ENCODE data around the gene PAWR.

Gene PAWR, protein sequence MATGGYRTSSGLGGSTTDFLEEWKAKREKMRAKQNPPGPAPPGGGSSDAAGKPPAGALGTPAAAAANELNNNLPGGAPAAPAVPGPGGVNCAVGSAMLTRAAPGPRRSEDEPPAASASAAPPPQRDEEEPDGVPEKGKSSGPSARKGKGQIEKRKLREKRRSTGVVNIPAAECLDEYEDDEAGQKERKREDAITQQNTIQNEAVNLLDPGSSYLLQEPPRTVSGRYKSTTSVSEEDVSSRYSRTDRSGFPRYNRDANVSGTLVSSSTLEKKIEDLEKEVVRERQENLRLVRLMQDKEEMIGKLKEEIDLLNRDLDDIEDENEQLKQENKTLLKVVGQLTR

DNA sequence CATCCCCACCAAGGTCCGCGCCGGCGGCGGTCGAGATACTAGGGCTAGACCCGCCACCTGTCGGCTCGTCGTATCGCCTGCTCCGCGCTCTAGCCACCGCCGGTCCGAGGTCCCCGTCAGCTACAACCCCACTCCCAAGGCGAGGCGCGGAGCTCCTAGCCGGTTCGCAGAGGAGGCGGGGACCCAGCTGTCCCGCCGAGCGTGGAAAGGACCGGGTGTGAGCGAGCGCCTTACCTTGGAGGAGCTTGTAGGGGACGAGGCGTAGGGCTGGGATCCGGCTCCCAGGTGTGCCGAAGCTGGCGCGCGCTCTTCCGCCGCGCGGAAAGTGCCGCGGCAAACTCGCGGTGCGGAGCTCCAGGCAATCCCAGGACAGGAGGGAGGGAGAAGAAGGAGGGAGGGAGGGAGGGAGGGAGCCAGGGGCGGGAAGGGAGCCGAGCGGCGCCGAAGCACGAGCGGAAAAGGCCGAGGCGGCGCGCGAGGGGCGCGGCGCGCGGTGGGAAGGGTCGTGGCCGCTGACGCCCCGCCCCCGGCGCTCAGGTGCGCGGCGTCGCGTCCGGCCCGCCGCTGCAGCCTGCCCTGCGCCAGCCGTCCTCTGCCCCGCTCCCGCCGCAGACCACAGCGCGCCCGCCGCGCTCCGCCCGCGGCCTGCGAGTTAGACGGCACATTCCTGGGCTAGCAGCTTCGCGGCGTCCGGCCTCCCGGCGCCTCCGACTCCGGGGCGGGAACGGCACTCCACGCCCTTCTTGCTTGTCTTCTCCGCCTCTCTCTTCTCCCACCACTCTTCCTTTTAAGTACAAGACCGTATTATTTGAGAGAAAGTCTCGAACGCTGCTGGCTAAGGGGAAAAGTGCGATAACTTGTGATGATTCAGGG is at the start of gene PAWR:
TSS of gene PAWR (minus strand) at position 327 of the 873 bp plus-strand sequence. CDS start 720 bp downstream, outside the sequence.
- peak; percentile 41 for DNase-seq

DNA sequence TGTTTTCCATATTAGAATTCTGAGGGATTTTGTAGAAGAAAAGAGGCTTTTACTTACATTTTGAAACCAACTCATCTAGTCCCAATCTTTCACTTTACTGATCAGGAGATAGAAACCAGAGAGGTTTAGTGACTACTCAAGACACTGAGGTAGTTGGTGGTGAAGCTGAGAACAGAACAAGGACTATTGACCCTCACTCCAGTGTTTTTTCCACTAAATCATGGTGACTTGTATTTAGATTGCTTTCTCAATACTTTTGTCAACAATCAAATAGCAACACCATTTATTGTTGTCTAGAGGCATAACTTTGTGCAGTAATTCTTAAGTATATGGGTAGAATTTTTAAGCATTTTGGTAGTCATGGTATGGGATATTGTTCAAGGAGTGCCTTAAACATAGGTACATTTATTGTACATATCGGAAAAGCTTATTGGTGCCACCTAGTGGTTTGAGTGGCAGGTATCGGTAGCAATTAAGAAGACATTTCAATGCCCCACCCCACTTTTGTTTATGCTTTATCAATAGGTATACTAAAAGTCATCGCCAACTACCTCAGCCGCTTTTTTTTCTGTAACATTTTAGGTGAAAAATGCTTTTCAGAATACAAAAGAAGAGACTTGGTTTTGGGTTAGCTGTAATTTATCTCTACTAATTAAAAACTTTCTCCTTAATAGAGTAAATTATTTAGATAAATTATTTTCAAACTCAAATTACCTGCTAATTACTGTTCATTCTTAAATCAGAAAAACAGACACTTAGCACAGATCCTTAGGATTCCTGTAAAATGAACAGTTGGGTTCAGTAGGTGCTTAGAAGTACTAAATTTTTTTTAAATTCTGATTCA is 47.3 kb upstream of the PAWR start:
- DNase-seq, result peak; percentile 50

DNA sequence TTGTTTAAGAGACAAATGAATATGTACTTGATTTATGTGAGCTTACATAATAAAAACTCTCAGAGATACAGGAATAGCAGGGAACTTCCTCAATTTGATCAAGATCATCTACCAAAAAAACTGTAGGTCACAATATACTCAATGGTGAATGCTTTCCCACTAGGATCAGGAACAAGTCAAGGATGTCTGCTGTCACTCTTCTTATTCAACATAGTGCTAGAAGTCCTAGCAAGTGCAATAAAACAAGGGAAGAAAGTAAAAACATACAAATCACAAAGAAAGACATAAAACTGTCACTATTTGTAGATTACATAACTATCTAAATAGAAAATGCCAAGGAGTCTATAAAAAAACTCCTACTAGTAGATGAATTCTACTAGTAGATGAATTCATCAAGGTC is 41.9 kb upstream of the PAWR start:
- no peak for DNase-seq

DNA sequence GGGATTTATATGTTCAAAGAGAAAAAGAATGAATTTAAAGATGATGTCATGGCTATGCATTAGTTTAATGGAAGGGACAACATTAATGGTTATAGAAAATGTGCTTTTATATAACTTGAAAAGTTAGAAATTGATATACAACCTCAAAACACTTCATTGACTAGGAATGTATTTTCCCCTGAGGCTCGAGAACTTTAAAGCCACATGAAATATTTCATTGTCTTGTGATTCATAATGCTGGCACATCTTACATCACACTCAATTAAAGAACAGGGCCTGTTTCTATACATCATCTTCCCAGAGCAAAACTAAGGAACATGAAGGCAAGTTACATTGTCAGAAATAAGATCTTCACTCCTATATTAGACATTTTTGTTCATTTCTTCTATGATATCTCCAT is 35.2 kb upstream of the PAWR start:
- no peak for DNase-seq

DNA sequence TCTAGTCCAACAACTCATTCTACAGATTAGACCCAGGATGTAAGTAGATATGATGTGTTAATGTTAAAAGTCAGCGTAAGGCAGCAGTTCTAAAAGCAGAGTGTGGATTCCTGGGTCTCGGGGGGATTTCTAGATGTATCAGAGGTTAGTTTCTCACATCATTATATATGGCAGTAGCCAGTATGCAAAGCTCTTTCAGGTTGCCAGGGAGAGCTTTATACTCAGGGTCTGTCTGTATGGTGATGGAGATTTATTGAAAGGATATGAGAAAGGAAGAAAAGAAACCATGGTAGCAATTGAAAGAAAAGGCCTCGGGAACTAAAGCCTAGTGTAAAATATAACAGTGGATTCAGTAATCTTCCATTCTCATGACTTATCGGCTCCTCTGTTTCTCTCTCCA is 26.2 kb upstream of the PAWR start:
- DNase-seq, result no peak

DNA sequence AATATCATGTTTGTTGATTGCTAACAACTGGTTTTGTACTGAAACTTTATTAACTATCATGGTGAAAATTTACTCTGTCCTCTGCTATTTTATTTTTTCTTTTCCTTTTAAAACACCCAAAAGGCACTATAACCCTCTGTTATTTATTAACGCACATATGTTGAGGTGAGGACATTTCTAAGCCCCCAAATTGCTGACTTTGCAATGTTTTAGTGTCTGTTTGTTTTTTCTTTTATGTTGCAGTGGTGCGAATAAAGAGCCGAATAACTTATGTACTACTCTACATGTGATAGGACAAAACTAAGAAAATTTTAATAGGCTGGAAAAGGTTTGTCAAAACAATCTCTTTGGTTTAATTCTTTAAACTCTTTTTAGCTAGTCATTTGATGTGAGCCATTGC is 24.5 kb upstream of the PAWR start:
- no peak for DNase-seq

DNA sequence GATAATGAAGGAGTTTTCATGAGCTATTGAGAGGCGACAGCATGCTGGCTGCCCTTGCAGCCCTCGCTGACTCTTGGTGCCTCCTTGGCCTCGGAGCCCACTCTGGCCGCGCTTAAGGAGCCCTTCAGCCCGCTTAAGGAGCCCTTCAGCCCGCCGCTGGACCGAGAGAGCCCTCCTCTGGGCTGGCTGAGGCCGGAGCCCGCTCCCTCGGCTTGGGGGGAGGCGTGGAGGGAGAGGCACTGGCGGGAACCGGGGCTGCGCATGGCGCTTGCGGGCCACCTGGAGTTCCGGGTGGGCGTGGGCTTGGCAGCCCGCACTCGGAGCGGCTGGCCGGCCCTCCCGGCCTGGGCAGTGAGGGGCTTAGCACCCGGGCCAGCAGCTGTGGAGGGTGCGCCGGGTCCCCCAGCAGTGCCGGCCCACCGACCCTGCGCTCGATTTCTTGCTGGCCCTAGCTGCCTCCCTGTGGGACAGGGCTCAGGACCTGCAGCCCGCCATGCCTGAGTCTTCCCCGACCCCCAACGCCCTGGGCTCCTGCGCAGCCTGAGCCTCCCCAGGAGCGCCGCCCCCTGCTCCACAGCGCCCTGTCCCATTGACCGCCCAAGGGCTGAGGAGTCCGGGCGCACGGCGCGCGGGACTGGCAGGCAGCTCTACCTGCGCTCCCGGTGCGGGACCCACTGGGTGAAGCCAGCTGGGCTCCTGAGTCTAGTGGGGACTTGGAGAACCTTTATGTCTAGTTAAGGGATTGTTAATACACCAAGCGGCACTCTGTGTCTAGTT is 20.1 kb upstream of the PAWR start:
- DNase-seq, result no peak

DNA sequence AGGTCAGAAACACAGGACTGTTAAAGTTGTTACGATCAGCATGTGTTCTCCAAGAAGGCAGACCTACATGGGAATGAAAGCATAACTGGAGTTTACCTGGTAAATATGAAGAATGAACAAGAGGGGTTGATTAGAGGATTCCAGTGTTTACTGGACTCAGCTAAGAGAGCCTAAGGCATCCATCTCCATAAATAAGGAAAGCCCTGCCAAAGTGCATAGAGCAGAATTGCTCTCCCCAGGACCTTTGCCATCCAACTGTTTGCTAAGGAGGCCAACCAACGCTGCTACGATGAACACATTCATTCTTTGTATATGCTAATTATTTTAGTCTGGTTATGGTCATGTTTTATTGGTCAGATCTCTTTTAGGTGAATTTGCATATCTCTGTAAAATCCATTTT is 17.1 kb upstream of the PAWR start:
- no peak for DNase-seq

DNA sequence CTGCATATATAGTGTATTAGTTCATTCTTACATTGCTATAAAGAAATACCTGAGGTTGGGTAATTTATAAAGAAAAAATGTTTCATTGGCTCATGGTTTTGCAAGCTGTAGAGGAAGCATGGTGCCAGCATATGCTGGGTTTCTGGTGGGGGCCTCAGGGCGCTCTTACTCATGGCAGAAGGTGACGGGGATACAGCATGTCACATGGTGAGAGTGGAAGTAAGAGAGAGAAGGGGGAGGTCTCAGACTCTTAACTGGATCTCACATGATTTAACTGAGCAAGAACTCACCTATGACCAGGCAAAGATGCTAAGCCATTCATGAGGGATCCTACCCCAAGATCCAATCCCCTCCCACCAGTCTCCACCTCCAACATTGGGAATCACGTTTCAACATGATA is 15.9 kb upstream of the PAWR start:
- DNase-seq, result no peak

DNA sequence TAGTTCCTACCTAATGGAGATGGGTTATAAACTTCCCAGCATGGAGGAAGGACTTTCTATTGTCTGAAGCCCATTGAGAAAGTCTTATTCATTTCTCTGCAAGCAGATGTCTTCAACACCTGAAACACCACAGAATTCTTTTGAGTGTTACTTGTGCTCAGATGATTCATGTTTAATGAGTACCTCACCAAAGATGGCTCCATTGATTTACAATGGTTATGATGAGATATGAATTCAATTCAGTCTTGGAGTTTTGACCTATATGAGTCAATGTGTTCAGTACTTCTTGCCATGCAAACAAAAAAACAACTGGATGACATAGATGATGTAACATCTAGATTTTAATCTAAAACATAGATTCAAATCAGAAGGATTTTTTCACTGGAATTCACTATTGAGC is 15.4 kb upstream of the PAWR start:
- no peak for DNase-seq

DNA sequence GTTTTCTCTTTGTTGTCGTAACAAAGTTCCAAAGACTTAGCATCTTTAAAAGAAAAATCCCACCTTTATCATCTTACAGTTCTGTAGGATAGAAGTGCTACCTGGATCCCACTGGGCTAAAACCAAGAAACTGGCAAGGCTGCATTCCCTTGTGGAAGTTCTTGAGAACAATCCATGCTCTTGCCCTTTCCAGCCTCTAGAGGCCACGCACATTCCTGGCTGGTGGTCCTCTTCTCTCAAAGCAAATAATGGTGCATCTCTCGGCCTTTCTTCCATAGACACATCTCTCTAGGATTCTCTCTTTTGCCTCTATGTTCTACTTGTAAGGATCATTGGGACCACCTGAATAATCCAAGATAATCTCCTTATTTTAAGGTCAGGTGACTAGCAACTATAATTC is 8.2 kb upstream of the PAWR start:
- DNase-seq, result no peak

DNA sequence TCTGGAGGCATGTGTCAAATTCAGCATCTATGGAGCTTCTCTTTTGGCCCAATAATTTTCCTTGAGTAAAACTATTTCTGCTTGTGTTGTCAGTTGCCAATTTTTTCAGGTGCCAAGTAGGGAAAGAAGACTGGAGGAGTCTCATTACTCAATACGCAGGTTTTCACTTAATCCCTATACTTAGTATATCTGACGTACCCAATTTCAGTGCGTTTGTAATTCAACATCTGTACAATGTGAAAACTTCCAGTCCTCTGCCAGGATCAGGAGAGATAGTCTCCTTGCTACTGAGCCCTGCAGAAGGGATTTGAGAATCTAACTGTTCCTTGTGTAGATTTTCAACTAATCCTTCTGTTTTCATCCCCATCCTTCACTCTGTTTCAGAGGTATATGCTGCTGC is 5.7 kb upstream of the PAWR start:
- no peak for DNase-seq

DNA sequence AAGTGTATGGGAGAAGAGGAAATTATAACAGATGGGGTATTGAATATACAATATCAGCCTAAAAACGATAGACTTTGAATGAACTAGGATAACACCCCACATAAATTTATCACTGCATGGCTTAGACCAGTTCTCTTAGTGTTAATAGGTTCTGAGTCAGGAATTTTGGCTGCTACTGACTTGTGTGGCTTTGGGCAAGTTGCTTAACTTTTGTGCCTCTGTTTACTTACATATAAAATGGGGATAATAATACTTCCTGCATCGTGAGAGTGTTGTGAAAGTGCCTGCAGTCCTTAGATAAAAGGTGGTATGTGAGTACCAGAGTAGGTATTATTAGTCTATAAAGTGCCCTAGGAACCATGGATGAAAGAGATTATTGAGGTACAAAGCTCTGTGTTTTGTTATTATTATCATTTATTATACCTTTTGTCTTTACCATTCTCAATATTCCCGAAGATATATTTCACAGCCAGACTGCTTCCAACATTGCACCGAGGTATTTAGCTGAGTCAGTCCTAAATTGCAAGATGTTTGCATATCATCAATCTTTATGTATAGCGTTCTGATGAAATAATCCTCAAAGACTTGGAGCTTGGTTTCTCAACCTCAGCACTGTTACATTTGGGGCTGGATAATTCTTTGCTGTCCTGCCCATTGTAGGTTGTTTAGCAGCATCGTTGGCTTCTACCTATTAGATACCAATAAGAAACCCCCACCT is 2.3 kb upstream of the PAWR start:
- no peak for DNase-seq

DNA sequence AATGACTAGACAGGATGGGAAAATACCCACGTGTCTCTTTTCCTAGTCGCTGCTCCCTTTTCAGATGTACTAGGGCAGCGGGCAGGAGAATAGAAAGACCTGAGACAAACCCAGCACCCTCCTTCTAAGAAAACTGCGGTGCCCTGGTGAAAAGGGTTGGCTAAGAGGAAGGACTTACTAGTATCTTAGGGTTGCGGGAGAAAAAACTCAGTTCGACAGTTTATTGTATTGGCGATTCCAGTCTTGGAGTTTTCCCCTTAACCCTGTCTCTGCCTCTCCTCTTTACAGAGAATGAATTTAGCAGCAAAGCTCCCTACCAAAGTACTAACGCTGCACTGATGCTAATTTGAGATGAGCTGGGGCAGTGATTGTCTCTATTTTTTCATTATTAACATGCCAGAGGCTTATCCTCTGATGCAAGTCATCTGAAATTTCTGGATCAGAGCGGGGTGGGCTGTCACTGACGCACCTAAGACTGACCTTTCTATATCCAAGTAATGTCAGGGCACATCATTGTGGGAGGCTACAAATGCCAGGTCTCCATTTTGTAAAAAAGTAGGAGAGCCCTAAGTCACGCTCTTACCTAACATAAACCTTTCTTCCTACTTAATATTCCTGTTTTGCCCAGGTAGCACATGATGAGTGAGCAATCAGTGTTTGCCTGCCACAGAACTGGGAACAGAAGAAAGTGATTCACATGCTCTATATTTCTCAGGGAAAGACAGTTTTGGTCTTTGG is 916 bp upstream of the PAWR start:
- no peak for DNase-seq

DNA sequence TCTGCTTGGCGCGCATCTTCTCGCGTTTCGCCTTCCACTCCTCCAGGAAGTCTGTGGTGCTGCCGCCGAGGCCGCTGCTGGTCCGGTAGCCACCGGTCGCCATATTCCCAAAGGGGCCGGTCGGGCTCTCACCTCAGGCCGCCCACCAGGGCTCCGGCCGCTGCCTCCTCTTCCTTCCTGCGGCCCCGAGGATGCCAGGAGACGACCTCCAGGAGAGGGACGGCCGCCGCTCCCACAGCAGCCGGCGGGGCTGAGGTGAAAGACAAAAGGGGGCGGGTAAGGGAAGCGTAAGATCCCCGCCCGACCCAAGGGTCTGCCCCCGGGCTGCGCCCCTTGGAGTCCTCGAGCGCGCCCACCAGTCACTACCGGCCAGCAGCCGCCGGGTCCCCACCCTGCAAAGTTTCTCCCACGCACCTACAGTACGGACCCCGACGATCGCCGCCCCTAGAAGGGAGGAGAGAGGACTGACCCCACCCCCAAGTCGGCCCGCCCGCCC is 574 bp downstream of the PAWR start:
- DNase-seq, result no peak

DNA sequence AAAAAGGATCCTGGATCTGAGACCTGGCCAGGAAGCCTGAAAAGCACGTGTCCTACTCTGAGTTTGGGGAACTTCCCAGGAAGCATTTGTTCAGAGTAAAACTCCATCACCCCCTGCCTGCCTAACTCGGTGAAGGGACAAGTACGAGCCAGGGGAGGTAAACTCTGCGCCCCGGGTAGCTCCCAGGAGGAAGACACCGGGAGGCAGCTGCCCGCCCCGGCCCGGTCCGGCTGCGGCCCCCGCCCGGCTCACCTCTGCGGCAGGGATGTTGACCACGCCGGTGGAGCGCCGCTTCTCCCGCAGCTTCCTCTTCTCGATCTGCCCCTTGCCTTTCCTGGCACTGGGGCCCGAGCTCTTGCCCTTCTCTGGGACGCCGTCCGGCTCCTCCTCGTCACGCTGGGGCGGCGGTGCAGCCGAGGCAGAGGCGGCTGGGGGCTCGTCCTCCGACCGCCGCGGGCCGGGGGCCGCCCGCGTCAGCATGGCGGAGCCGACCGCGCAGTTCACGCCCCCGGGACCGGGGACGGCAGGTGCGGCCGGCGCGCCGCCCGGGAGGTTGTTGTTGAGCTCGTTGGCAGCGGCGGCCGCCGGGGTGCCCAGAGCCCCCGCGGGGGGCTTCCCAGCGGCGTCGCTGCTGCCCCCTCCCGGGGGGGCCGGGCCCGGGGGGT is 1.2 kb downstream of the PAWR start:
- DNase-seq, result no peak

DNA sequence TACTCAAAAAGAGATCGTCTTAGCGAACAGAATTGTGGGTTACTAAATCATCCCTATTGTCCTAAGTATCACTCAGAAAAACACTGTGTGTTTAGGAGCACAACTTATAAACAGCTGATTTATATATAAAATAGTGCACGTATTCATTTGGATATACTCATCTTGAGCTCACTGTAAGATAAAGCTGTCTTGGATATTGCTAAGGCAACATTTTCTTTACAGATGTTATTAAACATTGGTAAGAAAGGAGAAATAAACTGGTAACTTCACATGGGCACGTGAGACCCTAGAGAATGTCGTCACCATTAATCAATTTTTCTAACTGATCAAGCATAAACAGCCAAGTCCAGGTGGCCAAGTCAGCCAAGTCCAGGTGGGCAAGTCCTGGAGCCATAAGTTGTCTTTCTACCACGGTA is 1.7 kb downstream of the PAWR start:
- DNase-seq, result no peak

DNA sequence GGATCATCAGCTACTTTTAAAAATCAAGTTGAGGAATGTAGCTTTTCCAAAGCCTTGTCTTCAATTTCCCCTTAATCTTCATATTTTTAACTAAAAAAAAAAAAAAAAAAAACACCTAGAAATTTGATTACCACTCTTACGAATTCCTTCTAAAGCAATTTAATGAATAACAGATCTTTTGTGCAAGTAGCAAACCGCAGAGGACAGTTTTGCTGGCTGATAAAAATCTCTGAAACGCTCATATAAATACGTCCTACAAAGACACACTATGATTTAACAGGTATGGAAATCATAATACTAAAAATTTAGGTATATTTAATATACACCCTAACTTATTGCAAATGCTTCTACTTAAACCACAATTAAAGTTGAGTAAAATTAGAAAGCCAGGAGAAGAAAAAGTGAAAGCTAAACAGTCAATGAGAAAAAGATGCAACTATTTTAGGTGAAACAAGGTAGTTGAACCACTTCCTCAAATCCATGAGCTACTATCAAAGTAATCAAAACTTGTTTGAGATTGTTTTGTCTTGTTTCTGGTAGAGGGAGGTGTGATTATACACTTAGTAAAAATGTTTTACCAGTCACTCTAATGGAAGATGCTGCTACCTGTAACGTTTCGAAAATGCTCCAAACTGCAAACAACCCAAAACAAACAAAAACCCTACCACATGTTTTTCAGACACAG is 2.2 kb downstream of the PAWR start:
- no peak for DNase-seq

DNA sequence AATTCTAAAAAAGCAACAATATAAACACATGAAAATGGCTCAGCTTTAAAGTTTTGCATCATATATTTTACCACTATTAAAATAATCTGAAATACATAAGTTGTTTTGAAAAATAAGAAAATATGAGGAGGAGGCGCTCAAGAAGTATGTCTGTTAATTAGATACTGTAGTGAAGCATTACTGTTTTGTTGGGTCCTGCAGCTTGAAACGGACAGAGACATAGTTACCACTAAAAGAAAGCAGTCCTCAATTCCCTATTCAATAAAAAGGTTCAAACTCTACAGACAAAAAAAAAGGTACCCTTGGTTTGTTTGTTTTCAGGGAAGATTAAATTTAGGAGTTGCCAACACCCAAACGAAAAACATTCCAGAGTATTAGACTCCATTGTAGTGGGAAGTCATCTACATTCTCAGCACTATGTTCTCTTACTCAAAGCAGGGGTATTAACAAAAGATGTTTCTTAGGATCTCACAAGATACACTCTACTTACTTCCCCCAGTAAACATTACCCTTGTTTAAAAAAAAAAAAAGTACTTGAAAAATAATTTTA is 3.0 kb downstream of the PAWR start:
- no peak for DNase-seq
